ENCODE data around the gene LMNTD2. TPM values are rescaled to one million over a fixed set of nuclear protein-coding genes. Genes with fewer than 3 reads are reported as not detected.

LMNTD2 gene
- total and polyA plus RNA-seq, 2 donors (not counting 3 experiments of a cell fraction or from before 2014, with no cell fraction given) = 2.1 to 2.6 TPM

DNA sequence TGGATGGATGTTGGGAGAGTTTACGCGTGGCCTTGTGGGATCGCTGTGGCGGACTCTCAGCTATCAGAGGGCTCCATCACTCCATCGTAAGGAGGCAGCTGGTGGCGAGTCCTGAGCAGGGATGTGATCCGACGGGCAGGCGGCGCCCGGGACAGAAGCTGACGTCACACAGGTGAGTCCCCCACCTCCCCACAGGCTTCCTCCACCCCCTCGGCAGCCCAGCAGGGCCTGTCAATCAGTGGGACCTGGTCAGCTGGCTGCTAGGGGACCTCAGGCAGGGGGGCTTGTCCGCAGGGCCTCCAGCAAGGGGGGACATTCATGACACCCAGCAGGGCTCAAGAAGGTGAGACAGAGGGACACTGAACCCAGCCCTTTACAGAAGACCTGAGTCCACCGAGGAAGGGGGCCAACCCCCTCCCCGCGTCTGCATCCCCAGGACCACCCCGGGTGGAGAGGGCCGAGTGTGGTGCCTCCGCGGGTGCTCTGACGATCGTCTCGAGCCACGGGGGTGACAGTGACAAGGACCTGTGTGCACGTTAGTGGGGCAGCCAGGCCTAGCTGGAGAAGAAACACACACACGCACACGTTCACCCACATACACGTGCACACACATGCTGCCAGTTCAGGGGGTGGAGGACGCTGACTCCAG, 32.2 kb downstream of the LMNTD2 start:
- dilution Hi-C loops (cut with MboI; ENCODE audit: extremely low pct_ligation_motif_present, low sequenced_read_pairs) = no loop called here
- CTCF ChIA-PET = interaction anchor here (2.2 kb wide), 1 partner anchor 9 kb away, joined by 5 read pairs; no protein-coding TSS in a partner anchor
- no peaks in the 10 kb centered on the region for H3K9me3 ChIP-seq (replicated peaks; ENCODE audit: control insufficient read depth, insufficient read depth, low read length)

DNA sequence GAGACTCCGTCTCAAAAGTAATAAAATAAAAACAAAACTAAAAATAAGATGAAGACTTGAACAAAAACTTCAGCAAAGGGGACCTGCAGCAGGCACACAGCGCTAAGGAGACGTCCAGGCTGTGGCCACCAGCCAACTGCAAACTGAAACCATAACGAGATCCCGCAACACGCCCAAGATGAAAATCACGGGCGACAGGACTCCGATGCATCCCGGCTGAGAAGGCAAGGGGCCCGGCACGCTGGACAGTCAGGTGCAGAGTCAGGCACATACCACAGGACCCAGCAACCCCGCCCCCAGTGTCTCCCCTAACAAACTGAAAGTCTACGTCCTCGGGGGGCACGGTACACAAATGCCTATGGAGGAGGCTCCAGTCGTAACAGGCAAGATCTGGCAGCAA, 34.3 kb downstream of the LMNTD2 start:
- H3K27me3 ChIP-seq (ENCODE audit: control insufficient read depth in 2 of 2, insufficient read depth in 2 of 2, low read length in 2 of 2) = no peaks in the 10 kb centered on the region
- no peaks in the 10 kb centered on the region for H3K79me2 ChIP-seq (ENCODE audit: control insufficient read depth, insufficient read depth, low read length)
- H4K20me1 ChIP-seq (replicated peaks; ENCODE audit: control insufficient read depth, extremely low read depth, insufficient read depth, low read length) = no peaks in the 10 kb centered on the region
- POLR2A ChIA-PET = no interaction called here
- DNase-seq (ENCODE audit: low read depth, low spot score) (no peak), FAIRE-seq (no peak)
- H3K27ac ChIP-seq (ENCODE audit: insufficient read depth, low read depth, low read length) = no peak overlapping the region
- no peaks in the 10 kb centered on the region for H3K4me1 ChIP-seq (ENCODE audit: control insufficient read depth, extremely low read depth, insufficient read depth, low read length)
- dilution Hi-C loops (cut with MboI; ENCODE audit: extremely low pct_ligation_motif_present, low sequenced_read_pairs) (no loop called here), intact Hi-C loops (cut with micrococcal nuclease) (no loop called here)
- peaks cover 0 to 5% of the 10 kb centered on the region in 2 experiments for H3K36me3 ChIP-seq (ENCODE audit: control insufficient read depth in 2 of 2, extremely low read depth in 1 of 2, insufficient read depth in 2 of 2, low read length in 2 of 2)
- no peak overlapping the region for H3K9ac ChIP-seq (replicated peaks; ENCODE audit: extremely low read depth, insufficient read depth, low read length)
- H3K4me3 ChIP-seq (replicated peaks in 1 of 3; ENCODE audit: insufficient read depth in 1 of 3, low read depth in 1 of 3, low read length in 3 of 3) = no peak overlapping the region
- TF ChIP-seq EZH2 (IDR thresholded peaks at IDR 0.05; ENCODE audit: borderline replicate concordance, low read depth, low read length, severe bottlenecking) (no peak), GATA2 (IDR thresholded peaks at IDR 0.05; ENCODE audit: insufficient read depth, insufficient read length, low read depth, low read length) (no peak), FOS (IDR thresholded peaks at IDR 0.05; ENCODE audit: borderline replicate concordance, insufficient read depth, low read length) (no peak), MYC (IDR thresholded peaks at IDR 0.05; ENCODE audit: low read depth, low read length) (no peak), JUN (IDR thresholded peaks at IDR 0.05; ENCODE audit: borderline replicate concordance, insufficient read depth, insufficient read length, low read depth) (no peak), POLR2AphosphoS5 (IDR thresholded peaks at IDR 0.05; ENCODE audit: insufficient read depth, low read depth, low read length) (no peak), POLR2A (IDR thresholded peaks at IDR 0.05; ENCODE audit: low read depth, low read length) (no peak)
- TF ChIP-seq, protein P1, sequence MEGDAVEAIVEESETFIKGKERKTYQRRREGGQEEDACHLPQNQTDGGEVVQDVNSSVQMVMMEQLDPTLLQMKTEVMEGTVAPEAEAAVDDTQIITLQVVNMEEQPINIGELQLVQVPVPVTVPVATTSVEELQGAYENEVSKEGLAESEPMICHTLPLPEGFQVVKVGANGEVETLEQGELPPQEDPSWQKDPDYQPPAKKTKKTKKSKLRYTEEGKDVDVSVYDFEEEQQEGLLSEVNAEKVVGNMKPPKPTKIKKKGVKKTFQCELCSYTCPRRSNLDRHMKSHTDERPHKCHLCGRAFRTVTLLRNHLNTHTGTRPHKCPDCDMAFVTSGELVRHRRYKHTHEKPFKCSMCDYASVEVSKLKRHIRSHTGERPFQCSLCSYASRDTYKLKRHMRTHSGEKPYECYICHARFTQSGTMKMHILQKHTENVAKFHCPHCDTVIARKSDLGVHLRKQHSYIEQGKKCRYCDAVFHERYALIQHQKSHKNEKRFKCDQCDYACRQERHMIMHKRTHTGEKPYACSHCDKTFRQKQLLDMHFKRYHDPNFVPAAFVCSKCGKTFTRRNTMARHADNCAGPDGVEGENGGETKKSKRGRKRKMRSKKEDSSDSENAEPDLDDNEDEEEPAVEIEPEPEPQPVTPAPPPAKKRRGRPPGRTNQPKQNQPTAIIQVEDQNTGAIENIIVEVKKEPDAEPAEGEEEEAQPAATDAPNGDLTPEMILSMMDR (IDR thresholded peaks at IDR 0.05; ENCODE audit: extremely low read depth in 1 of 2, insufficient read depth in 1 of 2, low read depth in 1 of 2, low read length in 2 of 2) = no peak
- H3K4me2 ChIP-seq (ENCODE audit: insufficient read depth, low read length) = no peak overlapping the region
- H3K9me1 ChIP-seq (replicated peaks; ENCODE audit: control insufficient read depth, extremely low read depth, insufficient read depth, low read length) = no peaks in the 10 kb centered on the region
- CTCF ChIA-PET = no interaction called here
- H3K9me3 ChIP-seq (replicated peaks; ENCODE audit: control insufficient read depth, insufficient read depth, low read length) = no peaks in the 10 kb centered on the region
- BruUV-seq (replicated peaks) = no TSS peak
- H2AFZ ChIP-seq (ENCODE audit: low read depth, low read length) = no peak overlapping the region

More for the DNA sequence above, 32.2 kb downstream of the LMNTD2 start:
- no peaks in the 10 kb centered on the region for H3K27me3 ChIP-seq (ENCODE audit: control insufficient read depth in 2 of 2, insufficient read depth in 2 of 2, low read length in 2 of 2)
- H3K27ac ChIP-seq (ENCODE audit: insufficient read depth, low read depth, low read length) = no peak overlapping the region
- TF ChIP-seq POLR2A (IDR thresholded peaks at IDR 0.05; ENCODE audit: low read depth, low read length) = no peak
- no peak for TF ChIP-seq JUN (IDR thresholded peaks at IDR 0.05; ENCODE audit: borderline replicate concordance, insufficient read depth, insufficient read length, low read depth)
- intact Hi-C loops (cut with micrococcal nuclease) = no loop called here
- peaks cover 4% of the 10 kb centered on the region for H3K4me1 ChIP-seq (ENCODE audit: control insufficient read depth, extremely low read depth, insufficient read depth, low read length)
- no peak for FAIRE-seq
- H3K4me2 ChIP-seq (ENCODE audit: insufficient read depth, low read length) = no peak overlapping the region
- H4K20me1 ChIP-seq (replicated peaks; ENCODE audit: control insufficient read depth, extremely low read depth, insufficient read depth, low read length) = no peaks in the 10 kb centered on the region
- no peak for DNase-seq (ENCODE audit: low read depth, low spot score)
- H2AFZ ChIP-seq (ENCODE audit: low read depth, low read length) = no peak overlapping the region
- H3K36me3 ChIP-seq (ENCODE audit: control insufficient read depth in 2 of 2, extremely low read depth in 1 of 2, insufficient read depth in 2 of 2, low read length in 2 of 2) = peaks cover under 1 to 16% of the 10 kb centered on the region in 2 experiments
- POLR2A ChIA-PET = no interaction called here
- H3K9me1 ChIP-seq (replicated peaks; ENCODE audit: control insufficient read depth, extremely low read depth, insufficient read depth, low read length) = no peaks in the 10 kb centered on the region
- no peak overlapping the region for H3K4me3 ChIP-seq (replicated peaks in 1 of 3; ENCODE audit: insufficient read depth in 1 of 3, low read depth in 1 of 3, low read length in 3 of 3)
- H3K9ac ChIP-seq (replicated peaks; ENCODE audit: extremely low read depth, insufficient read depth, low read length) = no peak overlapping the region
- no peaks in the 10 kb centered on the region for H3K79me2 ChIP-seq (ENCODE audit: control insufficient read depth, insufficient read depth, low read length)
- BruUV-seq (replicated peaks) = no TSS peak
